Body of pancreas (tissue), 4 donors: ENCODE results near the gene TOMM70.

ENCODE experiments used
- POLR2A ChIP-seq, 3 donors: fragments of 450-650 bp; IDR thresholded peaks; one replicate each; pipeline ENCODE4 v1.6.1; 2016; ENCODE audit warnings: antibody characterized with exemption in 3 of 3, mild to moderate bottlenecking in 2 of 3
- TF ChIP-seq, protein P1 (sequence below), 7 experiments: fragments of 450-650 bp in 4 of 7; fragments of 200-600 bp in 3 of 7; sonication (generic) in 3 of 7; IDR thresholded peaks; one replicate each; pipeline ENCODE4 v1.5.1; 2016 to 2019; ENCODE audit warnings: antibody characterized with exemption in 7 of 7

GRCh38 chr3:100412912-100413590 is 12.2 kb upstream of the TOMM70 start:
- TF ChIP-seq, protein P1, sequence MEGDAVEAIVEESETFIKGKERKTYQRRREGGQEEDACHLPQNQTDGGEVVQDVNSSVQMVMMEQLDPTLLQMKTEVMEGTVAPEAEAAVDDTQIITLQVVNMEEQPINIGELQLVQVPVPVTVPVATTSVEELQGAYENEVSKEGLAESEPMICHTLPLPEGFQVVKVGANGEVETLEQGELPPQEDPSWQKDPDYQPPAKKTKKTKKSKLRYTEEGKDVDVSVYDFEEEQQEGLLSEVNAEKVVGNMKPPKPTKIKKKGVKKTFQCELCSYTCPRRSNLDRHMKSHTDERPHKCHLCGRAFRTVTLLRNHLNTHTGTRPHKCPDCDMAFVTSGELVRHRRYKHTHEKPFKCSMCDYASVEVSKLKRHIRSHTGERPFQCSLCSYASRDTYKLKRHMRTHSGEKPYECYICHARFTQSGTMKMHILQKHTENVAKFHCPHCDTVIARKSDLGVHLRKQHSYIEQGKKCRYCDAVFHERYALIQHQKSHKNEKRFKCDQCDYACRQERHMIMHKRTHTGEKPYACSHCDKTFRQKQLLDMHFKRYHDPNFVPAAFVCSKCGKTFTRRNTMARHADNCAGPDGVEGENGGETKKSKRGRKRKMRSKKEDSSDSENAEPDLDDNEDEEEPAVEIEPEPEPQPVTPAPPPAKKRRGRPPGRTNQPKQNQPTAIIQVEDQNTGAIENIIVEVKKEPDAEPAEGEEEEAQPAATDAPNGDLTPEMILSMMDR (IDR thresholded peaks at IDR 0.05), result no peak
- no peak for TF ChIP-seq POLR2A (IDR thresholded peaks at IDR 0.05)
